IMR-90 (cell line): ENCODE results near the gene COL15A1. TPM values are rescaled to one million over a fixed set of nuclear protein-coding genes. Genes with fewer than 3 reads are reported as not detected.
A peak's percentile ranks its signal among the peaks of the same experiment; 100 is the strongest.

Source experiments
- ATAC-seq: fragments of 200-7000 bp; cut with Tn5 transposase; 2 replicates; pipeline ENCODE4 v1.9.1; 2020; ENCODE audit warnings: low read depth, mild to moderate bottlenecking, moderate library complexity
- BruUV-seq: library from RNA; stranded (reverse); fragments of 400-500 nt; replicated peaks from 2 replicates; lab custom pipeline; 2021; lab: Mats Ljungman, UMichigan
- CTCF ChIA-PET: fragments of 300-600 bp; formaldehyde crosslinking; extraction: SDS; loops from one replicate; lab custom pipeline; 2021; ENCODE audit warnings: antibody characterized with exemption; lab: Yijun Ruan, JAX
- POLR2A ChIA-PET: fragments of 300-600 bp; sonication (Branson Sonifier 250); formaldehyde crosslinking; loops from one replicate; lab custom pipeline; 2022; ENCODE audit warnings: antibody characterized with exemption; ENCODE audit not compliant: unreplicated experiment; lab: Charles Lee
- DNase-seq: peaks from one replicate; pipeline ENCODE4 v3.0.0; 2013
- H2AFZ ChIP-seq: replicated peaks from 2 replicates; pipeline ENCODE3; 2013; ENCODE audit warnings: low read length, mild to moderate bottlenecking; ENCODE audit not compliant: poor library complexity
- H2AK5ac ChIP-seq: 2 replicates; pipeline ENCODE4 v1.6.1; 2013; ENCODE audit warnings: low read depth, low read length, inconsistent platforms
- H2AK9ac ChIP-seq: replicated peaks from 2 replicates; pipeline ENCODE3; 2013; ENCODE audit warnings: mild to moderate bottlenecking, low read depth, low read length, moderate library complexity; ENCODE audit not compliant: poor library complexity
- H2BK120ac ChIP-seq: 2 replicates; pipeline ENCODE4 v1.6.1; 2013; ENCODE audit warnings: low read depth, low read length, inconsistent platforms
- H2BK15ac ChIP-seq: 3 replicates; pipeline ENCODE4 v1.6.1; 2013; ENCODE audit warnings: low read depth, low read length, inconsistent platforms
- H2BK20ac ChIP-seq: 2 replicates; pipeline ENCODE4 v1.6.1; 2013; ENCODE audit warnings: low read depth, mild to moderate bottlenecking, inconsistent platforms, low read length, moderate library complexity
- H2BK5ac ChIP-seq: 2 replicates; pipeline ENCODE4 v1.6.1; 2013; ENCODE audit warnings: mild to moderate bottlenecking, low read depth, low read length, inconsistent platforms; ENCODE audit not compliant: poor library complexity, severe bottlenecking
- H3K14ac ChIP-seq: replicated peaks from 2 replicates; pipeline ENCODE4 v1.6.1; 2013; ENCODE audit warnings: low read depth, low read length, inconsistent platforms
- H3K18ac ChIP-seq: 2 replicates; pipeline ENCODE4 v1.6.1; 2013; ENCODE audit warnings: low read depth, low read length, control low read depth
- H3K23ac ChIP-seq: 2 replicates; pipeline ENCODE4 v1.6.1; 2013; ENCODE audit warnings: low read depth, low read length, inconsistent platforms
- H3K27ac ChIP-seq: 2 replicates; pipeline ENCODE4 v1.5.1; 2013; ENCODE audit warnings: mild to moderate bottlenecking, control low read depth, low read length; ENCODE audit not compliant: insufficient read depth
- H3K27me3 ChIP-seq: 2 replicates; pipeline ENCODE4 v1.6.1; 2013; ENCODE audit warnings: low read length; ENCODE audit not compliant: control insufficient read depth, insufficient read depth
- H3K36me3 ChIP-seq: 2 replicates; pipeline ENCODE4 v1.6.1; 2013; ENCODE audit warnings: low read length, mixed read lengths; ENCODE audit not compliant: control insufficient read depth, insufficient read depth
- H3K4ac ChIP-seq: 2 replicates; pipeline ENCODE4 v1.6.1; 2013; ENCODE audit warnings: low read depth, low read length, inconsistent platforms
- H3K4me1 ChIP-seq: 2 replicates; pipeline ENCODE4 v1.6.1; 2013; ENCODE audit warnings: low read length, mixed read lengths; ENCODE audit not compliant: control insufficient read depth, insufficient read depth
- H3K4me2 ChIP-seq: 2 replicates; pipeline ENCODE4 v1.6.1; 2013; ENCODE audit warnings: low read depth, mild to moderate bottlenecking, control low read depth, low read length, moderate library complexity
- H3K4me3 ChIP-seq: 2 replicates; pipeline ENCODE4 v1.5.1; 2013; ENCODE audit warnings: low read depth, mild to moderate bottlenecking, control low read depth, low read length, moderate library complexity; ENCODE audit not compliant: insufficient read depth
- H3K56ac ChIP-seq: 2 replicates; pipeline ENCODE4 v1.6.1; 2013; ENCODE audit warnings: low read length, inconsistent platforms; ENCODE audit not compliant: insufficient read depth; ENCODE audit errors: extremely low read depth
- H3K79me1 ChIP-seq, 2 experiments: 2 replicates each; pipeline ENCODE4 v1.6.1; 2013; ENCODE audit warnings: low read length in 2 of 2, inconsistent platforms in 1 of 2, low read depth in 1 of 2
- H3K9ac ChIP-seq: 2 replicates; pipeline ENCODE4 v1.6.1; 2013; ENCODE audit warnings: low read depth, low read length, control low read depth
- H3K9me1 ChIP-seq: 2 replicates; pipeline ENCODE4 v1.6.1; 2013; ENCODE audit warnings: low read length, inconsistent platforms; ENCODE audit not compliant: insufficient read depth
- H3K9me3 ChIP-seq: 2 replicates; pipeline ENCODE4 v1.6.1; 2013; ENCODE audit warnings: low read length; ENCODE audit not compliant: control insufficient read depth, insufficient read depth
- H4K20me1 ChIP-seq: 2 replicates; pipeline ENCODE4 v1.6.1; 2013; ENCODE audit warnings: low read length, inconsistent platforms; ENCODE audit not compliant: insufficient read depth
- H4K5ac ChIP-seq: 2 replicates; pipeline ENCODE4 v1.6.1; 2013; ENCODE audit warnings: mild to moderate bottlenecking, low read depth, low read length, control low read depth
- H4K8ac ChIP-seq, 2 experiments: 2 replicates each; pipeline ENCODE4 v1.6.1; 2013; ENCODE audit warnings: low read depth in 2 of 2, low read length in 2 of 2, control low read depth in 1 of 2, inconsistent platforms in 1 of 2
- H4K91ac ChIP-seq: 2 replicates; pipeline ENCODE4 v1.6.1; 2013; ENCODE audit warnings: low read depth, low read length, inconsistent platforms; ENCODE audit not compliant: insufficient read depth
- ELK1 ChIP-seq: fragments of 150-350 bp; IDR thresholded peaks from 2 replicates; pipeline ENCODE4 v1.6.1; 2016; ENCODE audit warnings: low read depth, mild to moderate bottlenecking, low read length, moderate library complexity, borderline replicate concordance
- MAZ ChIP-seq: IDR thresholded peaks from 2 replicates; pipeline ENCODE4 v1.6.1; 2012; ENCODE audit warnings: low read depth, mild to moderate bottlenecking, low read length, improper control_type of control experiment, moderate library complexity, borderline replicate concordance
- NFE2L2 ChIP-seq: fragments of 150-350 bp; IDR thresholded peaks from 2 replicates; pipeline ENCODE4 v1.6.1; 2016; ENCODE audit warnings: low read depth, mild to moderate bottlenecking, low read length
- RAD21 ChIP-seq: IDR thresholded peaks from 2 replicates; pipeline ENCODE4 v1.6.1; 2012; ENCODE audit warnings: low read length, improper control_type of control experiment
- USF2 ChIP-seq: fragments of 150-350 bp; IDR thresholded peaks from 2 replicates; pipeline ENCODE4 v1.6.1; 2017; ENCODE audit warnings: mild to moderate bottlenecking, antibody characterized with exemption, low read length, low read depth
- WGBS, 2 experiments: methylation state at CpG; one replicate each; pipeline versions ENCODE4 v1.1.5 to v1.1.7; 2013; ENCODE audit warnings: missing lambda C conversion rate in 2 of 2; ENCODE audit not compliant: insufficient read length in 1 of 2; ENCODE audit errors: extremely low coverage in 2 of 2; 5-methylcytosine and 5-hydroxymethylcytosine counted together
- dilution Hi-C: fragments of 300-500 bp; cut with HindIII; formaldehyde crosslinking; loops from one replicate; pipeline ENCODE4 v1.14.3; 2018; ENCODE audit warnings: low sequenced_read_pairs; ENCODE audit not compliant: unreplicated experiment
- in situ Hi-C: fragments of 300-500 bp; cut with MboI; formaldehyde crosslinking; loops from 3 replicates; pipeline ENCODE4 v1.14.3; 2019; ENCODE audit warnings: low sequenced_read_pairs, inconsistent platforms, mixed read lengths
- intact Hi-C: fragments of 100-400 bp; cut with micrococcal nuclease; formaldehyde crosslinking; loops from 2 replicates; pipeline ENCODE4 v1.10.0; 2022
- polyA plus RNA-seq, 3 experiments: library from polyadenylated mRNA; depleted of rRNA; stranded (reverse); fragments of >200 nt; gene quantifications; 2 replicates each; pipeline ENCODE4 v1.2.3, GENCODE V29; 2012; ENCODE audit warnings: low replicate concordance in 1 of 3
- total RNA-seq: library from RNA; depleted of rRNA; stranded (reverse); fragments of >200 nt; gene quantifications from 2 replicates; pipeline ENCODE4 v1.2.3, GENCODE V29; 2012

COL15A1 gene
- total and polyA plus RNA-seq, 2 of the 4 experiments (the other 2 are of a cell fraction), result 2.2 to 3.7 TPM

GRCh38 chr9:99056186-99056585 is 112.5 kb downstream of the COL15A1 start:
- peaks cover 54% of the 10 kb centered on the region; the same call in 1 of the 2 replicates for H3K36me3 ChIP-seq
- no peaks in the 10 kb centered on the region for H4K20me1 ChIP-seq
- H4K5ac ChIP-seq, result no peak overlapping the region
- H3K14ac ChIP-seq, result no peak overlapping the region
- H3K27ac ChIP-seq, result no peak overlapping the region
- dilution Hi-C loops (no loop called here), intact Hi-C loops (no loop called here), in situ Hi-C loops (no loop called here)
- no peak overlapping the region for H2BK5ac ChIP-seq
- H2AK5ac ChIP-seq, result peak overlapping the region; percentile 73
- no peak overlapping the region for H3K56ac ChIP-seq
- no peak for DNase-seq
- H2AK9ac ChIP-seq, result no peak overlapping the region
- no CpG with 5 or more reads among the region's 6 CpGs for WGBS, 2 experiments
- no peak overlapping the region for H2AFZ ChIP-seq
- no peak for ATAC-seq
- CTCF ChIA-PET, result interaction anchor here (0.8 kb wide), 1 partner anchor 29 kb away, joined by 3 read pairs; no protein-coding TSS in a partner anchor
- no peaks in the 10 kb centered on the region for H3K27me3 ChIP-seq
- POLR2A ChIA-PET, result no interaction called here
- no peak overlapping the region for H3K4me3 ChIP-seq
- H3K9me1 ChIP-seq, result peaks cover 26% of the 10 kb centered on the region
- H2BK15ac ChIP-seq, result peak overlapping the region; percentile 40; the same call in 1 of the 3 replicates
- no peak overlapping the region for H3K4me2 ChIP-seq
- no peak overlapping the region for H3K18ac ChIP-seq
- 0 out of 2 replicates have a peak overlapping the region, but pooled peaks have one; percentile 36 for H2BK120ac ChIP-seq
- H3K79me1 ChIP-seq, result no peaks in the 10 kb centered on the region
- H4K8ac ChIP-seq, result no peak overlapping the region
- no peaks in the 10 kb centered on the region for H3K9me3 ChIP-seq
- H3K23ac ChIP-seq, result no peak overlapping the region
- H3K9ac ChIP-seq, result no peak overlapping the region
- peak overlapping the region; percentile 65; the same call in 1 of the 2 replicates for H2BK20ac ChIP-seq
- BruUV-seq, result no TSS peak
- peaks cover 21% of the 10 kb centered on the region for H3K4me1 ChIP-seq
- no peak for TF ChIP-seq RAD21
- TF ChIP-seq USF2, result no peak
- TF ChIP-seq ELK1, result no peak
- TF ChIP-seq MAZ, result no peak
- TF ChIP-seq NFE2L2, result no peak
- H4K91ac ChIP-seq, result peak overlapping the region; percentile 24; the same call in 1 of the 2 replicates
- 0 out of 2 replicates have a peak overlapping the region, but pooled peaks have one; percentile 20 for H3K4ac ChIP-seq
